Adrenal gland (tissue), 5 donors: ENCODE data around the gene ARHGAP30.

Source experiments
- CTCF ChIP-seq, 6 experiments: fragments of 450-650 bp in 4 of 6; fragments of 200-600 bp in 2 of 6; sonication (generic) in 1 of 6; IDR thresholded peaks; 1 replicate in 5 of 6; 2 replicates in 1 of 6; pipeline versions ENCODE4 v1.5.1 to v1.8.0; 2016 to 2021; ENCODE audit warnings: antibody characterized with exemption in 6 of 6, mild to moderate bottlenecking in 2 of 6, moderate library complexity in 1 of 6
- POLR2A ChIP-seq, 2 donors: fragments of 450-650 bp; IDR thresholded peaks; one replicate each; pipeline ENCODE4 v1.6.1; 2017; ENCODE audit warnings: antibody characterized with exemption in 2 of 2, mild to moderate bottlenecking in 2 of 2, moderate library complexity in 1 of 2
- donor health status: DM: no; HTN: no; CAD: no.

DNA sequence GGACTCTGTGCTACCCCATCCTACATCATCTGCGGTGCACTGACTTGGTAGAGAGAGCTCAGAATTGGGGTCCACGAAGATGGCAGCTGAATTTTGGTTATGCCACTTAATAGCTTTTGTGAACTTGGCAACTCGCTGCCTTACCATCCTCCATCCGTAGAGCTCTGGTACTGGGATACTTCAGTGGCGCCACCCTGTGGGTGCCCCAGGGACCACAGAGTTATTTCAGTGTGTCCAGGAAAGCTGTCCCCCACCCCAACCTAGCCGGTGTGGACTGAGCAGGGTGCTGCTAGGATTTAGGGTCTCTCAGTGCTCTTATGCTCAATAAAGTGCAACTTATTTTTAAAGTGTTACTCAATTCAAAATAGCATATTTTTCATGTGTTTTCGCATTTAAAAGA is 14.9 kb downstream of the ARHGAP30 start:
- TF ChIP-seq CTCF (IDR thresholded peaks at IDR 0.05) (no peak), POLR2A (IDR thresholded peaks at IDR 0.05) (no peak)
